GM10248 (cell line): ENCODE data around the gene GAB4.
"Not testable (repeated sequence)": the region's sequence is repeated elsewhere in the genome, so short reads cannot be mapped to it uniquely, and the experiment has no call there.

Experiments
- CTCF ChIA-PET: fragments of 300-600 bp; sonication (Branson Sonifier 250); formaldehyde crosslinking; extraction: SDS; loops from one replicate; lab custom pipeline; 2021; ENCODE audit warnings: antibody characterized with exemption; lab: Yijun Ruan, JAX
- POLR2A ChIA-PET: fragments of 350-650 bp; sonication (Branson Sonifier 250); formaldehyde crosslinking; extraction: SDS; loops from one replicate; lab custom pipeline; 2020; ENCODE audit warnings: antibody characterized with exemption; lab: Yijun Ruan, JAX
- DNase-seq: peaks from one replicate; pipeline ENCODE4 v3.0.0; 2012; ENCODE audit errors: extremely low spot score
- CTCF ChIP-seq: IDR thresholded peaks from 2 replicates; pipeline ENCODE4 v1.5.1; 2012; ENCODE audit warnings: mild to moderate bottlenecking, low read depth; ENCODE audit errors: extremely low read depth, missing control alignments, control extremely low read depth

Gene GAB4

GRCh38 chr22:16953206-16954059, 54.6 kb downstream of the GAB4 start:
- ChIA-PET POLR2A (no interaction called here), CTCF (no interaction called here)
- DNase-seq, result no peak
- no peak for TF ChIP-seq CTCF

- ChIA-PET POLR2A (no interaction called here), CTCF (interaction anchor here (2.2 kb wide), 1 partner anchor 16 kb away, joined by 4 read pairs; no protein-coding TSS in a partner anchor)
- no peak for TF ChIP-seq CTCF
- no peak for DNase-seq
Measured at GRCh38 chr22:16949561-16949960, 58.5 kb downstream of the GAB4 start.

GRCh38 chr22:16937811-16938210, 70.2 kb downstream of the GAB4 start:
- ChIA-PET CTCF (no interaction called here), POLR2A (no interaction called here)
- no peak for DNase-seq
- no peak for TF ChIP-seq CTCF

GRCh38 chr22:16937209-16937608, 70.8 kb downstream of the GAB4 start:
- POLR2A ChIA-PET, DNase-seq, CTCF ChIA-PET: not testable (repeated sequence)

- ChIA-PET POLR2A (no interaction called here), CTCF (no interaction called here)
- no peak for TF ChIP-seq CTCF
- DNase-seq, result no peak
Measured at GRCh38 chr22:16936625-16937024, 71.4 kb downstream of the GAB4 start.

GRCh38 chr22:16935209-16935608, 72.8 kb downstream of the GAB4 start:
- no peak for TF ChIP-seq CTCF
- POLR2A ChIA-PET, result no interaction called here
- CTCF ChIA-PET, result interaction anchor here (1.0 kb wide), 1 partner anchor 9 kb away, joined by 3 read pairs; no protein-coding TSS in a partner anchor
- DNase-seq, result no peak

- CTCF ChIA-PET, result interaction anchor here (1.8 to 1.9 kb wide), 2 partner anchors 124 to 568 kb away, joined by 7 to 11 read pairs; no protein-coding TSS in a partner anchor
- no peak for TF ChIP-seq CTCF
- POLR2A ChIA-PET, result no interaction called here
- DNase-seq, result no peak
Measured at GRCh38 chr22:16933291-16934282, 74.4 kb downstream of the GAB4 start.
